CD14-positive monocyte (primary cell): ENCODE data around the gene SCD. TPM values are rescaled to one million over a fixed set of nuclear protein-coding genes. Genes with fewer than 3 reads are reported as not detected.
A peak's percentile ranks its signal among the peaks of the same experiment; 100 is the strongest.
"Not testable (repeated sequence)": the region's sequence is repeated elsewhere in the genome, so short reads cannot be mapped to it uniquely, and the experiment has no call there.

Experiments
- DNase-seq, 3 donors: peaks; one replicate each; pipeline ENCODE4 v3.0.0-alpha.2; 2011 to 2022
- H2AFZ ChIP-seq: 2 replicates; pipeline ENCODE4 v1.6.0; 2012; ENCODE audit warnings: mild to moderate bottlenecking, low read depth, low read length, inconsistent platforms; ENCODE audit not compliant: insufficient read depth, poor library complexity, severe bottlenecking
- H3K27ac ChIP-seq, 2 donors: 1 replicate in 1 of 2; 2 replicates in 1 of 2; pipeline ENCODE4 v1.5.1; 2012 to 2013; ENCODE audit warnings: low read length in 2 of 2, control low read depth in 1 of 2, inconsistent platforms in 1 of 2, low read depth in 1 of 2, mild to moderate bottlenecking in 1 of 2
- H3K27me3 ChIP-seq, 2 donors: one replicate each; pipeline versions ENCODE4 v1.6.0 to v1.6.1; 2011 to 2013; ENCODE audit warnings: low read length in 2 of 2; ENCODE audit not compliant: control insufficient read depth in 2 of 2, insufficient read depth in 2 of 2
- H3K36me3 ChIP-seq, 2 donors: replicated peaks in 1 of 2; 1 replicate in 1 of 2; 2 replicates in 1 of 2; pipeline versions ENCODE4 v1.5.1 to v1.6.1; 2012 to 2013; ENCODE audit warnings: low read length in 2 of 2, control low read depth in 1 of 2, inconsistent platforms in 1 of 2, mild to moderate bottlenecking in 1 of 2; ENCODE audit not compliant: insufficient read depth in 2 of 2, control insufficient read depth in 1 of 2
- H3K4me1 ChIP-seq, 2 donors: 1 replicate in 1 of 2; 2 replicates in 1 of 2; pipeline versions ENCODE4 v1.5.1 to v1.6.1; 2012 to 2013; ENCODE audit warnings: low read length in 2 of 2, control low read depth in 1 of 2, inconsistent platforms in 1 of 2, mild to moderate bottlenecking in 1 of 2, moderate library complexity in 1 of 2; ENCODE audit not compliant: insufficient read depth in 2 of 2, control insufficient read depth in 1 of 2
- H3K4me2 ChIP-seq: replicated peaks from 2 replicates; pipeline ENCODE3; 2012; ENCODE audit warnings: low read length, moderate library complexity, mild to moderate bottlenecking; ENCODE audit not compliant: poor library complexity, severe bottlenecking; ENCODE audit errors: extremely low read depth
- H3K4me3 ChIP-seq, 3 experiments: fragments of 200-600 bp in 1 of 3; sonication (generic) in 1 of 3; replicated peaks in 1 of 3; 1 replicate in 2 of 3; 2 replicates in 1 of 3; pipeline ENCODE4 v1.5.1; 2011 to 2013; ENCODE audit warnings: low read length in 3 of 3, mild to moderate bottlenecking in 3 of 3, control low read depth in 2 of 3, low read depth in 2 of 3, inconsistent platforms in 1 of 3, moderate library complexity in 1 of 3
- H3K79me2 ChIP-seq: 2 replicates; pipeline ENCODE4 v1.6.0; 2012; ENCODE audit warnings: mild to moderate bottlenecking, control low read depth, inconsistent platforms, low read length, moderate library complexity; ENCODE audit not compliant: insufficient read depth
- H3K9ac ChIP-seq: 2 replicates; pipeline ENCODE4 v1.6.0; 2017; ENCODE audit warnings: low read length, mild to moderate bottlenecking; ENCODE audit not compliant: insufficient read depth, poor library complexity, severe bottlenecking
- H3K9me3 ChIP-seq, 2 donors: replicated peaks in 1 of 2; 1 replicate in 1 of 2; 2 replicates in 1 of 2; pipeline versions ENCODE4 v1.5.1 to v1.6.1; 2012 to 2013; ENCODE audit warnings: low read length in 2 of 2, control low read depth in 1 of 2; ENCODE audit not compliant: control insufficient read depth in 1 of 2, insufficient read depth in 1 of 2
- H4K20me1 ChIP-seq: 2 replicates; pipeline ENCODE4 v1.6.0; 2012; ENCODE audit warnings: mild to moderate bottlenecking, low read length, control low read depth, moderate library complexity; ENCODE audit not compliant: insufficient read depth
- H3K27ac Mint-ChIP-seq, 7 donors: one replicate each; pipeline ENCODE4 v1.8.0; 2020; ENCODE audit warnings: mild to moderate bottlenecking in 7 of 7, mixed read lengths in 7 of 7, moderate library complexity in 6 of 7, inconsistent platforms in 2 of 7
- H3K27me3 Mint-ChIP-seq, 3 donors: one replicate each; pipeline ENCODE4 v1.8.0; 2021 to 2022; ENCODE audit warnings: low read depth in 3 of 3, mild to moderate bottlenecking in 3 of 3, mixed read lengths in 3 of 3, moderate library complexity in 3 of 3, inconsistent platforms in 1 of 3
- H3K36me3 Mint-ChIP-seq, 2 donors: one replicate each; pipeline ENCODE4 v1.8.0; 2020; ENCODE audit warnings: mixed read lengths in 2 of 2, inconsistent platforms in 1 of 2, mild to moderate bottlenecking in 1 of 2
- H3K4me1 Mint-ChIP-seq: one replicate; pipeline ENCODE4 v1.8.0; 2020; ENCODE audit warnings: mild to moderate bottlenecking, mixed read lengths
- H3K4me3 Mint-ChIP-seq, 2 donors: one replicate each; pipeline ENCODE4 v1.8.0; 2020; ENCODE audit warnings: mild to moderate bottlenecking in 2 of 2, mixed read lengths in 2 of 2, moderate library complexity in 1 of 2
- H3K9me3 Mint-ChIP-seq, 7 donors: one replicate each; pipeline ENCODE4 v1.8.0; 2020 to 2022; ENCODE audit warnings: mixed read lengths in 7 of 7, mild to moderate bottlenecking in 6 of 7, moderate library complexity in 6 of 7, inconsistent platforms in 2 of 7
- CTCF ChIP-seq: fragments of 200-600 bp; IDR thresholded peaks from one replicate; pipeline ENCODE4 v1.8.0; 2022; ENCODE audit warnings: antibody characterized with exemption, mild to moderate bottlenecking
- WGBS: methylation state at CpG from one replicate; pipeline ENCODE4 v1.1.5; 2013; ENCODE audit warnings: missing lambda C conversion rate; ENCODE audit not compliant: insufficient coverage; 5-methylcytosine and 5-hydroxymethylcytosine counted together
- intact Hi-C, 2 donors: fragments of 100-400 bp; cut with micrococcal nuclease; formaldehyde crosslinking; loops; one replicate each; pipeline versions ENCODE4 v1.15.0 to v1.15.1; 2023
- polyA plus RNA-seq, 3 donors: library from polyadenylated mRNA; depleted of rRNA in 1 of 3; unstranded in 2 of 3; stranded (reverse) in 1 of 3; fragments of 300-500 nt in 2 of 3; fragments of >200 nt in 1 of 3; fragmentation: Illumina TruSeq in 2 of 3; gene quantifications; 1 replicate in 2 of 3; 2 replicates in 1 of 3; pipeline ENCODE4 v1.2.3, GENCODE V29; 2012 to 2021

The SCD gene
- polyA plus RNA-seq, 3 donors, result 1.00 to 3.4 (median 1.0) TPM

- Histone ChIP-seq H3K4me3 (peak overlapping the region; percentile 48 to 84 (median 62)), H3K79me2 (no peaks in the 10 kb centered on the region), H3K27me3 (no peaks in the 10 kb centered on the region), H3K9me3 (no peaks in the 10 kb centered on the region), H3K36me3 (no peaks in the 10 kb centered on the region), H3K9ac (peak overlapping the region; percentile 60), H3K27ac (peak overlapping the region; percentile 60 to 77), H3K4me1 (peaks cover 46% of the 10 kb centered on the region in 2 donors), H3K4me2 (peak overlapping the region; percentile 97), H4K20me1 (no peaks in the 10 kb centered on the region), H2AFZ (peak overlapping the region; percentile 92)
- peaks cover 0 to 5% of the 10 kb centered on the region in 2 donors for H3K36me3 Mint-ChIP-seq
- H3K4me3 Mint-ChIP-seq, result no peak overlapping the region
- WGBS, result under 1% methylated on average over 43 of the region's 45 CpGs
- H3K9me3 Mint-ChIP-seq, result peaks cover 0 to 1% (median 0%) of the 10 kb centered on the region in 7 donors
- intact Hi-C loops, result loop anchor here (5.0 kb wide), 2 partner anchors 36 to 86 kb away; partner anchors contain the start of gene BLOC1S2 (in 1 of the 2)
- peak; percentile 86 to 95 (median 92) for DNase-seq
- H3K27me3 Mint-ChIP-seq, result peaks cover 0 to 3% (median 2%) of the 10 kb centered on the region in 3 donors
- peaks cover 29% of the 10 kb centered on the region for H3K4me1 Mint-ChIP-seq
- no peak for TF ChIP-seq CTCF
- H3K27ac Mint-ChIP-seq, result no peak overlapping the region
Measured at GRCh38 chr10:100373298-100374199, 26.5 kb downstream of the SCD start.

- Histone ChIP-seq H3K4me2 (peak overlapping the region; percentile 97), H3K9me3 (no peaks in the 10 kb centered on the region), H3K36me3 (no peaks in the 10 kb centered on the region), H3K9ac (no peak overlapping the region), H3K27ac (peak overlapping the region in 1 of 2 donors; percentile 77), H3K79me2 (no peaks in the 10 kb centered on the region), H2AFZ (peak overlapping the region; percentile 92), H3K4me1 (peaks cover 46% of the 10 kb centered on the region in 2 donors), H3K4me3 (peak overlapping the region in 1 of 3 experiments; percentile 84), H4K20me1 (no peaks in the 10 kb centered on the region), H3K27me3 (no peaks in the 10 kb centered on the region)
- TF ChIP-seq CTCF, result no peak
- Mint-ChIP-seq H3K4me3 (no peak overlapping the region), H3K27me3 (peaks cover 0 to 3% (median 2%) of the 10 kb centered on the region in 3 donors), H3K36me3 (peaks cover 0 to 5% of the 10 kb centered on the region in 2 donors), H3K4me1 (peaks cover 29% of the 10 kb centered on the region), H3K27ac (no peak overlapping the region), H3K9me3 (peaks cover 0 to 1% (median 0%) of the 10 kb centered on the region in 7 donors)
- intact Hi-C loops, result loop anchor here (5.0 kb wide), 2 partner anchors 37 to 87 kb away; partner anchors contain the start of gene BLOC1S2 (in 1 of the 2)
- no peak for DNase-seq
- WGBS, result 33% methylated on average over 3 of the region's 3 CpGs
Measured at GRCh38 chr10:100374200-100374655, 27.2 kb downstream of the SCD start.

- not testable (repeated sequence) for H2AFZ ChIP-seq, H3K4me3 Mint-ChIP-seq, H3K27ac Mint-ChIP-seq, H3K9me3 ChIP-seq, H3K36me3 ChIP-seq, H3K9me3 Mint-ChIP-seq, DNase-seq, H3K4me3 ChIP-seq, H3K79me2 ChIP-seq, H3K27ac ChIP-seq, H3K4me2 ChIP-seq, H3K27me3 ChIP-seq, H4K20me1 ChIP-seq, H3K27me3 Mint-ChIP-seq, H3K36me3 Mint-ChIP-seq, H3K9ac ChIP-seq
- peaks cover 26% of the 10 kb centered on the region for H3K4me1 Mint-ChIP-seq
- H3K4me1 ChIP-seq, result peaks cover 45 to 46% of the 10 kb centered on the region in 2 donors
- intact Hi-C loops, result loop anchor here (5.0 kb wide), 2 partner anchors 38 to 88 kb away; partner anchors contain the start of gene BLOC1S2 (in 1 of the 2)
- WGBS, result 90% methylated on average over 5 of the region's 7 CpGs
Measured at GRCh38 chr10:100374677-100375353, 27.8 kb downstream of the SCD start.
